ENCODE data around the gene AHSG. TPM values are rescaled to one million over a fixed set of nuclear protein-coding genes. Genes with fewer than 3 reads are reported as not detected.
A peak's percentile ranks its signal among the peaks of the same experiment; 100 is the strongest.

AHSG gene
- total RNA-seq, 1 experiment from 2014 or later = 0.24 TPM

DNA sequence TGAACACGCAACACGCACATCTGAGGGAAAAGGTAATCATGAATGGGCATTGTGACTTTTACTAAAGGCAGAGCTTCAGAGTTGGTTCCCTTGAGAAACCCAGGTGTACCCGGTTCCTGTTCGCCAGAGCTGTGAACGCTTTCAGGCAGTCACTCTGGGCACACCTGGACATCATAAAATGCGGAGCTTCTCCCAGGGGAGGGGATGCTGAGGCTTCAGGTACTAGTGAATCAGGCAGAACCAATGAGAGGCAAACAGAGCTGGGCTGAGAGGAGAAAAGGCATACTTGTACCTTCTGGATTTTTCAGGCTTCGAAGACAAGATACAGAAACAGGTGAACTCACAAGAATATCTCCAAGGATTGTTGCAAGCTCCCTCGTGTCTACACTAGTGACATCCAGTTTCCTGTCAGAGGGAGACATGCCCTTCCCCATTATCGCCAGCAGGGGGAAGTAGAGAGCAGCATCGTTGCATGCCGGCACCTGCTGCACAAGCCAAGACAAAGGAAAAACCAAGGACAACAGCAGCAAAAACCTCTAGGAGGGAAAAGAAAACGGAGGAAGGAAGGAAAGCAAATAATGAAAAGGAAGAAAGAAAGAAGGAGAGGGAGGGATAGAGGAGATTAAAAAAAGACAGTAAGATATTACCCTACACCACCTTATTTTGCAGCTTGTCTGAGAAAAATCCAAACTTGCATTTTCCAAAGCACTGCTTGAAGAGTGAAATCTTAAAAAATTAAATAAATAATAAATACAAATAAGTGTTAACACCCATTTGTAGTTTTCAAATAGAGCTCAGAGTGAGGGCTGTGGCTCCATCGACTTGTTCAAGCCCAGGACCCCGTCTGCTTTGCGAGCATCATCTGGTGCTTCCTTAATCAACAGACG is 2.0 kb downstream of the AHSG start:
- peak overlapping the region; percentile 3 for H3K27ac Mint-ChIP-seq (ENCODE audit: unreplicated experiment)
- BruUV-seq (replicated peaks) = no TSS peak
- no peaks in the 10 kb centered on the region for H3K9me3 Mint-ChIP-seq (ENCODE audit: low read depth, unreplicated experiment)
- CTCF ChIA-PET = interaction anchor here (0.6 to 5.0 kb wide), 16 partner anchors 10 to 207 kb away, joined by 3 to 61 read pairs (median 4); partner anchors contain the start of gene DNAJB11
- DNase-seq = peak; percentile 91
- H3K27me3 Mint-ChIP-seq (ENCODE audit: unreplicated experiment) = no peaks in the 10 kb centered on the region
- H3K4me3 Mint-ChIP-seq (ENCODE audit: low read depth, unreplicated experiment) = no peak overlapping the region
- peak; percentile 98 for TF ChIP-seq CTCF (IDR thresholded peaks at IDR 0.05; ENCODE audit: unreplicated experiment)
- peaks cover 5% of the 10 kb centered on the region for H3K36me3 Mint-ChIP-seq (ENCODE audit: insufficient read depth, unreplicated experiment)
- intact Hi-C loops (cut with micrococcal nuclease; ENCODE audit: unreplicated experiment) = loop anchor here (1.0 to 10.0 kb wide), 3 partner anchors 170 to 630 kb away; partner anchors contain the start of gene EIF4A2
- H3K4me1 Mint-ChIP-seq (ENCODE audit: low read depth, unreplicated experiment) = peaks cover 34% of the 10 kb centered on the region

DNA sequence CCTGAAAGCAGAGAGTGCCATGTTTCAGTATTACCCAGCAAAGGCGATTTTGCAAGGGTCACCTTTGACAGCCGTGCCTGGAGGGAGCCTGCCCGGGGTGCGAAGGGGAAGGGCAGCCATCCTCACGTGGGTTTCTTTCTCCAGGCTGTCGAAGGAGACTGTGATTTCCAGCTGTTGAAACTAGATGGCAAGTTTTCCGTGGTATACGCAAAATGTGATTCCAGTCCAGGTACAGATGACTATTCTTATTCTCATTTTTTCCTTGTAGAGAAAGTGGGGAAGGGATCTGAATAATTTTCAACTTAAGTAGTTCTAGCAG is 3.4 kb downstream of the AHSG start:
- no peak overlapping the region for H3K27ac Mint-ChIP-seq (ENCODE audit: unreplicated experiment)

GRCh38 chr3:186617036-186617946 is 4.4 kb downstream of the AHSG start:
- Mint-ChIP-seq H3K27ac (ENCODE audit: unreplicated experiment) (peak overlapping the region; percentile 78), H3K27me3 (ENCODE audit: unreplicated experiment) (no peaks in the 10 kb centered on the region), H3K4me1 (ENCODE audit: low read depth, unreplicated experiment) (peaks cover 27% of the 10 kb centered on the region), H3K4me3 (ENCODE audit: low read depth, unreplicated experiment) (peak overlapping the region; percentile 64), H3K36me3 (ENCODE audit: insufficient read depth, unreplicated experiment) (peaks cover 5% of the 10 kb centered on the region), H3K9me3 (ENCODE audit: low read depth, unreplicated experiment) (no peaks in the 10 kb centered on the region)
- BruUV-seq (replicated peaks) = TSS peak; percentile 34
- intact Hi-C loops (cut with micrococcal nuclease; ENCODE audit: unreplicated experiment) = loop anchor here (1.0 to 10.0 kb wide), 4 partner anchors 136 to 632 kb away; partner anchors contain the start of gene EIF4A2
- CTCF ChIA-PET = interaction anchor here (0.6 to 5.0 kb wide), 33 partner anchors 8 to 548 kb away, joined by 3 to 61 read pairs (median 5); partner anchors contain the start of genes DNAJB11, EIF4A2 and TBCCD1
- peak; percentile 98 for DNase-seq
- peak; percentile 98 for TF ChIP-seq CTCF (IDR thresholded peaks at IDR 0.05; ENCODE audit: unreplicated experiment)

More for the DNA sequence above, 3.4 kb downstream of the AHSG start:
- no peak overlapping the region for H3K4me3 Mint-ChIP-seq (ENCODE audit: low read depth, unreplicated experiment)
- no TSS peak for BruUV-seq (replicated peaks)
- H3K27me3 Mint-ChIP-seq (ENCODE audit: unreplicated experiment) = no peaks in the 10 kb centered on the region
- H3K4me1 Mint-ChIP-seq (ENCODE audit: low read depth, unreplicated experiment) = peaks cover 34% of the 10 kb centered on the region
- H3K9me3 Mint-ChIP-seq (ENCODE audit: low read depth, unreplicated experiment) = no peaks in the 10 kb centered on the region
- CTCF ChIA-PET = interaction anchor here (0.7 to 5.0 kb wide), 20 partner anchors 9 to 357 kb away, joined by 3 to 61 read pairs (median 6); partner anchors contain the start of genes DNAJB11 and EIF4A2
- peaks cover 5% of the 10 kb centered on the region for H3K36me3 Mint-ChIP-seq (ENCODE audit: insufficient read depth, unreplicated experiment)
- intact Hi-C loops (cut with micrococcal nuclease; ENCODE audit: unreplicated experiment) = loop anchor here (2.0 to 10.0 kb wide), 3 partner anchors 169 to 631 kb away; partner anchors contain the start of gene EIF4A2
- TF ChIP-seq CTCF (IDR thresholded peaks at IDR 0.05; ENCODE audit: unreplicated experiment) = no peak
- no peak for DNase-seq

Measured in Calu3 (cell line).